ENCODE results near the gene SUCO.
"Not testable (repeated sequence)": the region's sequence is repeated elsewhere in the genome, so short reads cannot be mapped to it uniquely, and the experiment has no call there.

The SUCO gene

DNA sequence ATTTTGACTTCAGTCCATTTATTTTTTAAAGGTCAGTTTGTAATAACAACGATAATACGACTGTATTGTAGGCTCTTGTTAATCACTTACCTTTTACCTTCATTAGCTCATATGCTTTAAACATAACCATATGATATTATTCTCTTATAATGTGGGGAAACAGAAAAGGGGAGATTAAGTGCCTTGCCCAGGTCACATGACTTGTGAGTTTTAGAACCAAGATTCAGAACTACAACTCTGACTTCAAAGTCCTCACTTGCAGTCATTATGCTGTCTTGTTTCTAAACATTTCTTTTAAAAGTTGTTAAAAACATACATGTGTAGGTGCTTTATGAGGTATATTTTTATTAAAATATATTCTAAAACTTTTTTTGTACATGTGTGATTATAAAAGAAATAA, 41.1 kb downstream of the SUCO start:
- DNase-seq = no peak

DNA sequence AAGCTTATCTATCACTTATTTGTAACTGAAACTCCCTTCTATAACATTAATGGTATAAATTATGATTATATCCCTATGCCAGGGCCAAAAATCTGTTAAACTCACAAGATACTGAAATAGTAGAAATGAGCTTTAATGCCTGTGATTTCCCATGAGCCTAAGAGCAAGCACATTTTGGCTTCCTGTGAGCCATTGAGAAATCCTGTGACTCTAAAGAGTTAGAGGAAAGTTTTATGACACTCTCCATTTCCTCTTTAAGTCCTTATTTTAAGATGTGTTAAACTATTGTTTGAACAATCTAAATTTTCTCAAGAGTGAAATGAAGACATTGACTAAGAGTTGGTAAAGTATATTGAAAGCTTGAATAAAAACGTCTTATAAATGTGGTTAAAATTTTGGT, 45.6 kb downstream of the SUCO start:
- no peak for DNase-seq

DNA sequence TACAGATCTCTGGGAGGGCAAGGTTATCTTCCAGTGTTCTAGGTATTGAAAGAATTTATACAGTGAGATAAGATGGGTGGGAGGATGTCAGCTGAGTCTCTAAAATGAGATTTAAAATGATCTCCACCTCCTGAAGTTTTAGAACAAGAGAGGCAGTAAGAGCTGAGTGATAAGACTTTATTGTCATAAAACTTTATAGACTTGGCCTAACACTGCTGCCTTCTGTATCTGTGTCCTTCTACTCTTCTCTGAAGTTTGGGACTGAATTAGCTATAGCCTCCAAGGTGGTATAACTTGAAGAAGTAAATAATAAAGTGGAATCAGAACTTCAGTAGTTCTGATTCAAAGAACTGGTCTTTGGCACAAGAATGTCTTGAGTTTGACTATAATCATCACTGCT, 48.3 kb downstream of the SUCO start:
- no peak for DNase-seq

DNA sequence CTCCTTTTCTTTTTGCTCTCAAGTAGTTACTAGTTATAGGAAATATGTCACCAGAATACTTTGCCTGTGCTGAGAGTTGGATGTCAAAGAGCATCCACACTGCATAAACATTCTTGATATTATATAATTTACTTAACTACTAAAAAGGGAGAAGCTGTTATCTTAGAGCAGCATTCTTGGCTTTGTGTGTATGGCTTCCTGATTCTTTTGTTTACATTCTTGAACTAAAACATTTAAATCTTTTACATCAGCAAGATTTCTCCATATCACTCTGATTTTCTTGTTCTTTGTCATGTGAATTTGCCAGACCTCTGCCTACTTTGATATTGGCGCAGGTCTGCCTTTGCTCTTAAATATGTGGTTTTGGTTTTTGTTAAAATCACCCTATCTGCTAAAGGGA, 48.8 kb downstream of the SUCO start:
- DNase-seq = no peak

DNA sequence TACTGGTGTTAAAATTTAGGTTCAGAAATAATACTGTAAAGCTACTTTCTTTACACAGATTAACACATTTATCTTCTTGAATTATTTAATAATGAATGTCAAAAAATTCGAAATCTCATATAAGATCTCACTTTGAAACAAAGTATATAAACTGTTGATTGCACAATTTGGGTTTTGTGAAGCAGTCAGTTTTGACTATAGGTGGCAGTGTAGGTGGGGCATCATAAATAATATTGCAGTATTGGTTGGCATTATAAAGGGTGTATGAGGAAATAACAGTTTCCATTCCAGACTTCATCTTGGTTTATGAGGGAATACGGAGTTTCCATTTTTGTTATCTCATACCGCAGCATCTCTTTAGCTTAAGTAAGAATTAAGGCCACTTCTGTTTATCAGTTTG, 49.9 kb downstream of the SUCO start:
- DNase-seq = no peak

DNA sequence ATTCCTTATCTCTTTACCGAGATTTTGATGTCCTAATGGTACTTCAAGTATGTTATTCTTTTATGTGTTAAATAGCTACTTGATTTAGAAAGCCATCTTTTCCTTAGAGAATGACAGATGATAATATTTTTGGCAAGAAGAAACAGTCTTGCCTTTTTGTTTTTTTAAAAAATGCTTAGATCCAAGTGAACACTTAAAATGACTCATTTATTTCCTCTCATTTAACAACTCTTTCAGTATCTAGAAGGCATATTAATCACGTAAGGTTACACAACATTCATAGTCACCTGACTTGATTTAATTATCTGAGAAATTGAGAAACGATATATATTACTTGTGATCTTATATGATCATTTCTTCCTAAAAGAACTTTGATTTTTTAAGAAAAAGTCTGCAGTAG, 52.4 kb downstream of the SUCO start:
- no peak for DNase-seq

DNA sequence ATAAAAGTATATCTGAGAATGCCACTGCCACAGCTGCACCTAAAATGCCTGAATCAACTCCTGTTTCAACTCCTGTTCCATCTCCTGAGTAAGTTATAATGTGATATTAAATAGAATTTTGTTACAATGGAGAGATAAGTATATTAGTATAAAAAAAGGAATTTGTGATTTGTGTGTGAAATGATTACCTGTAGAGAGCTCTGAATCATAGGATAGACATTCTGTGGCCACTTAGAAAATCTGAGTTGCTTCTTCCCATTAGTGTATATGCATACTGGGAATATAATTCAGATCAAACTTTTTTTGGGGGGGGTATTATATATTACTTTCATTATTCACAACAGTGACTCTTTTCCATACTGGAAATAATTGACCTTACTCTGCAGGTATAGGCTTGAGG, 52.9 kb downstream of the SUCO start:
- no peak for DNase-seq

DNA sequence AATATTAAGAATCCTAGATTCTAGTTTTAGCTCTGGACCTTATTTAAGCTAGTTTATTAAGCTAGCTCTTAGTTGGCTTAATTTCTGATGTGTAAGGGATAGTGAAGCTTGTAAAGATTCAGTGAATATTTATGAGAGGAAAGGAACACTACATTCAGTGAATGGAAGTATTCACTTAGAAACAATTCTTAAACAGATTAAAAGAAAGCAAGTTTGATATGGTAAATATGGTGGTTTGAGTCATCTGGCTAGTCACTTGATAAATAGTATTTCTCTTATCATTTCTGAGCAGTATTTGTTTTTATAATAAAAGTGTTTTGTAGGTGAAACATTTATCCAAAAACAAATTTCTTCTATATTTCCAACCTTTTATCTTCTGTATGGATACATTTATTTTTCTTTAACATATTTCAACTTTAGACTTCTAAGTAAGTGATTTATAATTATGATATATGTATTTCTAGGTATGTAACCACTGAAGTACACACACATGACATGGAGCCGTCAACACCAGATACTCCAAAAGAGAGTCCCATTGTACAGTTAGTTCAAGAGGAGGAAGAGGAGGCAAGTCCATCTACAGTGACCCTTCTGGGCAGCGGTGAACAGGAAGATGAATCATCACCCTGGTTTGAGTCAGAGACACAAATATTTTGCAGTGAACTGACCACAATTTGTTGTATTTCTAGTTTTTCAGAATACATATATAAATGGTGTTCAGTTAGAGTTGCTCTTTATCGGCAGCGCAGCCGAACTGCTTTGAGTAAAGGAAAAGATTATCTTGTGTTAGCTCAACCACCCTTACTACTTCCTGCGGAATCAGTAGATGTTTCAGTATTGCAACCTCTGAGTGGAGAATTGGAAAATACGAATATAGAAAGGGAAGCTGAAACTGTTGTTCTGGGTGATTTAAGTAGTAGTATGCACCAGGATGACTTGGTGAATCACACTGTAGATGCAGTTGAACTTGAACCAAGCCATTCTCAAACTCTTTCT, 55.6 kb downstream of the SUCO start:
- DNase-seq = no peak

DNA sequence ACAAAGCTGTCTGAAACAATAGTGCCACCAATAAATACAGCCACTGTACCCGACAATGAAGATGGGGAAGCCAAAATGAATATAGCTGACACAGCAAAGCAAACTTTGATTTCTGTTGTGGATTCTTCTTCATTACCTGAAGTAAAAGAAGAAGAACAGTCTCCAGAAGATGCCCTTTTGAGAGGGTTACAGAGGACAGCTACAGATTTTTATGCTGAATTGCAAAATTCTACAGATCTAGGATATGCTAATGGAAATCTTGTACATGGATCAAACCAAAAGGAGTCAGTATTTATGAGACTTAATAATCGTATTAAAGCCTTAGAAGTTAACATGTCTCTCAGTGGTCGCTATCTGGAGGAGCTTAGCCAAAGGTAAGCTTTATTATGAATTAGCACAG, 56.6 kb downstream of the SUCO start:
- no peak for DNase-seq

DNA sequence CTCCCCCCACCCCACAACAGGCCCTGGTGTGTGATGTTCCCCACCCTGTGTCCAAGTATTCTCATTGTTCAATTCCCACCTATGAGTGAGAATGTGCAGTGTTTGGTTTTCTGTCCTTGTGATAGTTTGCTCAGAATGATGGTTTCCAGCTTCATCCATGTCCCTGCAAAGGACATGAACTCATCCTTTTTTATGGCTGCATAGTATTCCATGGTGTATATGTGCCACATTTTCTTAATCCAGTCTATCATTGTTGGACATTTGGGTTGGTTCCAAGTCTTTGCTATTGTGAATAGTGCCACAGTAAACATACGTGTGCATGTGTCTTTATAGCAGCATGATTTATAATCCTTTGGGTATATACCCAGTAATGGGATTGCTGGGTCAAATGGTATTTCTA, 58.5 kb downstream of the SUCO start:
- not testable (repeated sequence) for DNase-seq

DNA sequence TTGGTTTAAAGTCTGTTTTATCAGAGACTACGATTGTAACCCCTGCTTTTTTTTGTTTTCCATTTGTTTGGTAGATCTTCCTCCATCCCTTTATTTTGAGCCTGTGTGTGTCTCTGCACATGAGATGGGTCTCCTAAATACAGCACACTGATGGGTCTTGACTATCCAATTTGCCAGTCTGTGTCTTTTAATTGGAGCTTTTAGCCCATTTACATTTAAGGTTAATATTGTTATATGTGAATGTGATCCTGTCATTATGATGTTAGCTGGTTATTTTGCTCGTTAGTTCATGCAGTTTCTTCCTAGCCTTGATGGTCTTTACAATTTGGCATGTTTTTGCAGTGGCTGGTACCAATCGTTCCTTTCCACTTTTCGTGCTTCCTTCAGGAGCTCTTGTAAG, 62.1 kb downstream of the SUCO start:
- not testable (repeated sequence) for DNase-seq

DNA sequence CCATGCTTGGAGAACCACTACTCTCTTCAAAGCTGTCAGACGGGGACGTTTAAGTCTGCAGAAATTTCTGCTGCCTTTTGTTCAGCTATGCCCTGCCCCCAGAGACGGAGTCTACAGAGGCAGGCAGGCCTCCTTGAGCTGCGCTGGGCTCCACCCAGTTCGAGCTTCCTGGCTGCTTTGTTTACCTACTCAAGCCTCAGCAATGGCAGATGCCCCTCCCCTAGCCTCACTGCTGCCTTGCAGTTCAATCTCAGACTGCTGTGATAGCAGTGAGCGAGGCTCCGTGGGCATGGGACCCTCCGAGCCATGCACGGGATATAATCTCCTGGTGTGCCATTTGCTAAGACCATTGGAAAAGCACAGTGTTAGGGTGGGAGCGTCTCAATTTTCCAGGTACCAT, 63.8 kb downstream of the SUCO start:
- not testable (repeated sequence) for DNase-seq

DNA sequence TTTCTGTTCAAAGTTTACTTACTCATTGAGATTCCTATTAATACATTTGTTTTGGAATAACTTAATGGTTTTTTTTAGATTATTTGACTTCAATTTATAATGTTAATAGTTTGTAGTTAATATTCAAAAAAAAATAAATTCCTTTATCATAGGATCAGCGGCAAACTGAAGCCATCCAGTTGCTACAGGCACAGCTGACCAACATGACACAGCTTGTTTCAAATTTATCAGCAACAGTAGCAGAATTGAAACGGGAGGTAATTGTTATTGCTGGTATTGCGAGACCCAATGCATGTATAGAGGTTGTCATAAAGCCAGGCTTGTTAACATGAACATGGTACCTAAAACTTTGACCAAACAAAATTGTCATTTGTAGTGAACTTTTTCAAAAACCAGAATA, 67.0 kb downstream of the SUCO start:
- DNase-seq = no peak

DNA sequence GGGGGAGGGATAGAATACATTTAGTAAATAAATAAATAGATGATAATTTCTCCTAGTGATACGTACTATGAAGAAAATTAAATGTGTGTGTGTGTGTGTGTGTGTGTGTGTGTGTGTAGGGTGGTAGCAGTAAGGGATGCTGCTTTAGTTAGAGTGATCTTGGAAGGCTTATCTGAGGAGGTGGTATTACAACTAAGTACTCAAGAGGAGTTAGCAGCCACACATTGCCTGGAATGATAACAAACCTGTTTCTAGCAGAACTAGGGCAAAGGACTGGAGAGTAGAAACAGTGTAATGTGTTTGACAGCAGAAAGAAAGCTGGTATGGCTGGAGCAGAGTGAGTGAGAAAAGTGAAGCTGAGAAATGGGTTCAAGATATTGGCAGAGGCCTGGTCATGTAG, 67.7 kb downstream of the SUCO start:
- no peak for DNase-seq

DNA sequence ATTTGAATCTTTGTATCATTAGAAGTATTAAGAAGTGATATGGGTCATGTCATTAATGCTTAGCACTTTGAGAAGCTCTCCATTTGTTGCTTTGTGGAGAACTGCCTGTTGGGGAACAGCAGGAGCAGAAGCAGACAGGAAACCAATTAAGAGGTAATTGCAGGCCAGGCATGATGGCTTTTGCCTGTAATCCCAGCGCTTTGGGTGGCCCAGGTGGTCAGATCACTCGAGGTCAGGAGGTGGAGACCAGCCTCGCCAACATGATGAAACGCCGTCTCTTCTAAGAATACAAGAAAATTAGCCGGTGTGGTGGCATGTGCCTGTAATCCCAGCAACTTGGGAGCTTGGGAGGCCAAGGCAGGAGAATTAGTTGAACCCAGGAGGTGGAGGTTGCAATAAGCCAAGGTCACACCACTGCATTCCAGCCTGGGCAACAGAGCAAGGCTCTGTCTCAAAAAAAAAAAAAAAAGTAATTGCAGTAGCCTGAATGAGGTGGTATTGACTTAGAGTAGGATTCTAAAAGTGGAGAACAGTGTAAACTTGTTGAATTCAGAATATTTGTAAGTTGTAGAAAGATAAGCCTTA, 68.2 kb downstream of the SUCO start:
- no peak for DNase-seq

DNA sequence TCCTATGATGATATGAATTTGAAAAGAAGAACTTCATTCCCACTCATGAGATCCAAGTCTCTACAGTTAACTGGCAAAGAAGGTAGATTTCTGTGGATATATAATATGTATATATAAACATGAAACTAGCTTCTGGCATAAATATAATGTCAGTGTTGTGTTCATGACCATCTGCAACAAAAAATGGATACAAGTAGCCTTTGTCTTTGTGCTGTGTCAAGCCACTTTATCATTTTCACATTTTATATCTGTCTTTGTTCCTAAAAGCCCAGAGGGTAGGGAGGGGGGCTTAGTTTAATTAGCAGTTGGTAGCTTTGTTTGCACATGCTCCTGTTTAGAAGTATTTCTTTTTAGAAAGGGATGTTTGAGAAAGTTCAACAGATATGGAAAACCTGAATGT, 69.8 kb downstream of the SUCO start:
- DNase-seq = no peak

DNA sequence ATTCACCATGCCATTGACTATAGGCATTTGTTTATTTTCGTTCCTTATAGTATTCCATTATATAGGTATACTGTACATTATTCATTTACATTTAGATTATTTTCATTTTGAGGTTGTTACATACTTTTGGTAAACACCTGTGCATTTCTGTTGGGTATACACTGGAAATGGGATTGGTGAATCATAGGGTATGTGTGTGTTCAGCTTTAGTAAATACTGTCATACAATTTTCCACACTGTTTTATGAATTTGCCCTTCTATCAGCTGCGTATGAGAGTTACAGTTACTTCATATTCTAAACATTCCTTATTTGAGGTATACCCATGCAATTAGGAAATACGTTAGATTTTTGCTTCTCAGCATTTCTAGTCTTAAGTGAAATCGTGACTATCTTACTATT, 70.9 kb downstream of the SUCO start:
- no peak for DNase-seq

DNA sequence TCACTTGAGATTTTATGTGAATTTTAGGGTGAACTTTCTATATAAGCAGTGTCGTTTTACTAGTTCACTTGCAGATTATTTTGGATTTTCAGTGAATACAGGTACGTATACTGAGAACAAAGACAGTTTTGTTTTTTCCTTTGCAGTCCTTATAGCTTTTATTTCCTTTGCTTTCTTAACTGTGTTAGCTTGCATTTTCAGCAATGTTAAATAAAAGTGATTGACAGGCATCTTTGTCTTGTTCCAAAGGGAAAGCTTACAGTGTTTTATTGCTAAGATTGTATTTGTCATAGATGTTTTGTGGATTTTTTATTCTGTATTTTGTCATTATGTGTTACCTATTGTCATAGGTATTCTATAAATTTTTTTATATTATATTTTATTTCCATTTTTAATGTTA, 72.7 kb downstream of the SUCO start:
- DNase-seq = no peak

DNA sequence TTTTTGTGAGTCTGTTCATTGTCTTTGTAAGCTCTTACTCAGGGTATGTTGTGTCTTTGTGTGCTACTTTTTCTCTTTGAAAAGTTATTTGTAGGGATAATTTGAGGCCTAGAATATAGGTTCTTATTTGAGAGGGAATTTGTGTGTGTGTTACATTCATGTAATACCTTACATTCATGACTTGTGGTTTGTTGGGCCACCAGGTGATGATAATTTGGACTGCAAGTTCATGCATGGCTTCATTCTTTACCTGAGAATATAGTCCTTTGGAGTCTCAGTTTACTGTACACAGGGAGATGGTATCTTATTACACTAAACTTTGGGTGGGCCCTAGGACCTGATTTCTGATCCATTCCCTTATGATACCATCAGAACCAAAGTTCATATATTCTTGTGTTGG, 74.2 kb downstream of the SUCO start:
- DNase-seq = no peak

DNA sequence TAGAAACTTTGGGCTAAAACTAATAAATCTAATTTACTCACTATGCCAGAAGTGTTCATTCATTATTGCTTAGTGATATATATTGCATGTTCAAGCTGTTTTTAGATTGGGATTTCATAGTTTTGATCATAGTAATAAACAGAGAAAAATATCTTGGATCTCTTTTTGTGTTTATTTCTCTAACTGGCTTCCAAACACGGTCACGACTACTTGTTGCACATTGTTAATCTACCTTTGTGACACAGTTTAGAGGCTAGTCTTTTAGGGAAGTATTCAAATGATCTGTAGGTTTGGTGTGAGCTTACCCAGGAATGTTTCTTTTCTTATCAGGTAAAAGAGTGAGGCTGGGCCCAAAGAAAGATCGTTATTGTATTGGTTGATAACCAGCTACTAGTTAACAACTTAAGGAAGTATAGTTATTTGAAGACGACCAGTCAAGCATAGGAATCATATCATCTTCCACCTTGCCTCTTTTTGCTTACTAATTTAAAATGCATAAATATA, 75.2 kb downstream of the SUCO start:
- DNase-seq = no peak

DNA sequence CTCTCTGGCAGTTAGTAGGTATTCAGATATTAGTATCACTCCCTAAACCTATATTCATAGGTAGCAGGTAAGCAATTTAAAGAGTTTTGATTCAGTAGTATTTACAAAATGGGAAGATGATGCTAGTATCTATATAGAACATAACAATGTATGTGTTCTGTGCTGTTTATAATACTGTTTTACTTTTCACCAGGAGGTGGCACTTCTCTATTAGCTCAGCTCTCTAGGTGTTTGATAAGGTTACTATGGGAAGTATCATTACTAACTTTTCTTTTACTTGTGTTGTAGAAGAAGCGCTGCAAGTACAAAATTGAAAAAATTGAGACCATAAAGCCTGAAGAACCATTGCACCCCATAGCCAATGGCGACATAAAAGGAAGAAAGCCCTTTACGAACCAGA, 76.6 kb downstream of the SUCO start:
- DNase-seq = no peak

DNA sequence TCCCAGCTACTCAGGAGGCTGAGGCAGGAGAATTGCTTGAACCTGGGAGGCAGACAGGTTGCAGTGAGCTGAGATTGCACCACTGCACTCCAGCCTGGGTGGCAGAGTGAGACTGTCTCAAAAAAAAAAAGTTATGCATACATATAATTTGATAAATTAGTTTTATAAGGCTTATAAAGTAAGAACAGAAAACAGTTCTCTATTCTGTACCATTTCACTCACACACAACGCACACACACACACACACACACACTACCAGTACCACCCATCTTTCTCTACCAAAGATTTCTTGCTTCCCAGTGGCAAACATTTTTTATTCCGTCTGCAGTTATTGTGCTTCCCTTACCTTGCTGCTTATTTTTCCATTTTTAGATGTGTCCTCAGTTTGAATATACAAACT, 79.5 kb downstream of the SUCO start:
- no peak for DNase-seq

DNA sequence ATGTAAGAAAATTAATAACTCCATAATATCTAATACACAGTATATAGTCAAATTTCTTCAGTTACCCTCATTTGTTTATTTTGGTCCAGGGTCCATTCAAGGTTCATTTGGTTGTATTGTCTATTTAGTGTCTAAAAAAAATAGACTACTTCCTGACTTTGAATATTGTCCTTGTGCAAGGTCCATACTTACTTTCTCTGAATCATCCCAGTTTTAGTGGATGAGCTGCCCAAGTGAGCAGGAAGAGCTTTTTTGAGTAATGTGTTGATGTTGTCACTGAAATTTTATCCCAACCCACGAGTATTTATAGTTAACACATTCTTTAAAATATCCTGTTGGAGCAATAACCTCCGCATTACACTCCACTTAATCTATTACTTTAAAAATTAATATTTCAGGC, 80.3 kb downstream of the SUCO start:
- DNase-seq = no peak

DNA sequence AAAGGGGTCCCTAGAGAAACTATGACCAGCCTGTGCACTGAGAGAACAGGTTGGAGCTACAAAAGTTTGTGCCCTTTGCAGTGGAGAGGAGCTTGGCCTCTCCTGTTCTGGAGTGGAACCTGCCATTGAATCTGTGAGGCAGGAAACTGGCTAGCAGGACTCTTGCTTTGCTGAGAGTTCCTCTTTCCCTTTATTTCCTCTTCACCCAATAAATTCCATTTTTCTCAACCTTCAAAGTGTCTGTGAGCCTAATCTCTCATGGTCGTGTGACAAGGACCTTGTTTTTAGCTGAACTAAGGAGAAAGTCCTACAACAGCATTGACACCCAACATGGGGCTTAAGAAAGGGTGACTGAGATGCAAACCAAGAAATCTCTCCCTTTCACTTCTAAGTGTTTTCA, 83.2 kb downstream of the SUCO start:
- no peak for DNase-seq

DNA sequence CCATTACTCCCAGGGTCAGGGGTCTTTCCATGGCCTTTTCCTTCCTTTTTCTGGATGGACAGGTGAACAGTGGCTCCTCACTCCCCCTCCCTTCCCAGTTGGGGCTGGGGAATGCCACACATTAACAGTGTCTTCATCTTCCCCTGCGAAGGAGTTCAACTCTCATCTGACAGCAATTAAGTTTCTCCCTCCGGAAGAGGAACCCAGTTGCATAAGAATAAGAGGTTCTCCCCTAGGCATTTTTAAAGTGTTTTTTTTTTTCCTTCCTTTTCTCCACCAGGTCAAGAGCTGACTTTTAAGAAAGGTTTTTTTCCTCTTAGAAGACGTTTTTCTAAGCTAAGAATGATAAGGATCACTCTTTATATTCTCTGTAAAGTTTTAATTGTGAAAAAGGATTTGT, 83.7 kb downstream of the SUCO start:
- no peak for DNase-seq
